HG03378 (cell line): ENCODE data around the gene CCN5.
"Not testable (repeated sequence)": the region's sequence is repeated elsewhere in the genome, so short reads cannot be mapped to it uniquely, and the experiment has no call there.

Experiments used
- ATAC-seq: cut with Tn5 transposase; IDR thresholded peaks from one replicate; pipeline ENCODE4 v1.9.1; 2021; ENCODE audit warnings: mild to moderate bottlenecking, moderate library complexity; ENCODE audit not compliant: unreplicated experiment

CCN5 gene, protein sequence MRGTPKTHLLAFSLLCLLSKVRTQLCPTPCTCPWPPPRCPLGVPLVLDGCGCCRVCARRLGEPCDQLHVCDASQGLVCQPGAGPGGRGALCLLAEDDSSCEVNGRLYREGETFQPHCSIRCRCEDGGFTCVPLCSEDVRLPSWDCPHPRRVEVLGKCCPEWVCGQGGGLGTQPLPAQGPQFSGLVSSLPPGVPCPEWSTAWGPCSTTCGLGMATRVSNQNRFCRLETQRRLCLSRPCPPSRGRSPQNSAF

DNA sequence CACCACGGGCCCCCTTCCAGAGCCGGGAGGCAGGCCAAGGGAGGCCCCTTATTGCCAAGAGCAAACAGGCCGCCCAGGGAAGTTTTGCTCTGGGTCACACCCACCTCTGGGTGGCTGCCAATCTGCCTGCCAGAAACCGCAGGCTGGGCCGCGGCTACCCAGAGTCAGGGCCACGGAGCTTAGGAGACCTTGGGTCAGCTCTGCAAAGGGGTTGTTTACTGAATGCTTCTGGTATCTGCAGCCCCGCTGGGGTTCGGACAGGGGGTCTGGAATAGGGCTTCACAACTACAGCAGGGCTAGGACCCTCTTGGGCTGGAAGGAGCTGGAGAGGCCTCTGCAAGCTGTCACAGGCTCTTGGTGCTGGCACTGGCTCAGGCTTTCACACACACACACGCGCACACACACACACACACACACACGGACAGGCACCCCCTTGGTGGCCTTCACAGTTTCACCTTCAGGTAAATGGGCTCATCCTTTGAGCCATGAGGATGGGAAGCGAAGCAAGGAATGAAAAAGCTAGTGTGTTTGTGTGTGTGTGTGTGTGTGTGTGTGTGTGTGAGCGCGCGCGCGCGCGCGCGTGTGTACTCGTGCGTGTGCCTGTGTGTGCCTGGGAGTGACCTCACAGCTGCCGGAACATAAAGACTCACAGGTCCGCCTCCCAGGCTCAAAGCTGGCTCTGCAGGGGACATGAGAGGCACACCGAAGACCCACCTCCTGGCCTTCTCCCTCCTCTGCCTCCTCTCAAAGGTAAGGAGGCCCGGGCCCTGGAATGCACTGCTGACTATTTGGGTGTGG, at the start of gene CCN5:
Gene CCN5, plus strand, starts transcription at position 669 of the 798 bp plus-strand sequence. Its CDS starts 22 bp downstream, at position 691.
- ATAC-seq, result no peak

DNA sequence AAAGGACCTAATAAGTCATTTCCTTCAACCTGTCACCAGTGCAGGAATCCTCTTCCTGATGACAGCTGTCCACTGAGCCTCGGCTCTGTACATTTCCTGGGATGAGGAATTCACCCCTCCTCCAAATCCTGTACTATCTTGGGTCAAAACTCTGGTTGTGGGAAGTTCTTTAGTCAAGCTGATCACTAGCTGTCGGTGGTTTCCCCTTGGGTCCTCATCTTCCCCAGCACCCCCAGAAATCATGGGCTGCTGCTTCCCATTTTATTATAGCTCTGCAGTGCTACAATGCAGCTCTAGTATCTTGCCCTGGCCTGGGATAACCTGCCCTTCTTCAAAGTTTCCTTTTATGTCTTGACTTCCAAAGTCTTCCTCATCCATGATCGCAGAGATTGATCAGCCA, 49.1 kb upstream of the CCN5 start:
- ATAC-seq, result no peak

DNA sequence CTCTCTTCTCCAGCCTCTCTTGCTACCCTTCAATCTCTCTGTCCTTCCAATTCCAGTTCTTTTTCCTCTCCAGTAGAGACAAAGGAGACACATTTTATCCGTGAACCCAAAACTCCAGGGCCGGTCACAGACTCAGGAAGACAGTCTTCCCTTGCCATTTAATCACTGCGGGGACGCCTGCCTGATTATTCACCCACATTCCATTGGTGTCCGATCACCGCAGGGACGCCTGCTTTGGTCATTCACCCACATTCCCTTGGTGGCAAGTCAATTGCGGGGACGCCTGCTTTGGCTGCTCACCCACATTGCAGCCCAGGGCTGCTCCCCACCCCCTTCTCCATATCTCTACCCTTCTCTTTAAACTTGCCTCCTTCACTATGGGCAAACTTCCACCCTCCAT, 44.3 kb upstream of the CCN5 start:
- ATAC-seq, result not testable (repeated sequence)

DNA sequence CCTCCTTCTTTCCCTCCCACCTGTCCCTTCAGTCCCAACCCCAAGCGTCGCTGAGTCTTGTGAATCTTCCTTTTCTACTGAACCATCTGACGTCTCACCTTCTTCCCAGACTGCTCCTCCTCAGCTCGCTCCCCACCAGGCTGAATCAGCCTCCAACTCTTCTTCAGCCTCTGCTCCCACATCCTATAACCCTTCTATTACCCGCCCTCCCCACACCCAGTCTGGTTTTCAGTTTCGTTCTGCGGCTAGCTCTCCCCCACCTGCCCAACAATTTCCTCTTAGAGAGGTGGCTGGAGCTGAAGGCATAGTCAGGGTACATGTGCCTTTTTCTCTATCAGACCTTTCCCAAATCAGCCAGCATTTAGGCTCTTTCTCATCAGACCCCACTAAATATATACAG, 43.6 kb upstream of the CCN5 start:
- ATAC-seq, result not testable (repeated sequence)

DNA sequence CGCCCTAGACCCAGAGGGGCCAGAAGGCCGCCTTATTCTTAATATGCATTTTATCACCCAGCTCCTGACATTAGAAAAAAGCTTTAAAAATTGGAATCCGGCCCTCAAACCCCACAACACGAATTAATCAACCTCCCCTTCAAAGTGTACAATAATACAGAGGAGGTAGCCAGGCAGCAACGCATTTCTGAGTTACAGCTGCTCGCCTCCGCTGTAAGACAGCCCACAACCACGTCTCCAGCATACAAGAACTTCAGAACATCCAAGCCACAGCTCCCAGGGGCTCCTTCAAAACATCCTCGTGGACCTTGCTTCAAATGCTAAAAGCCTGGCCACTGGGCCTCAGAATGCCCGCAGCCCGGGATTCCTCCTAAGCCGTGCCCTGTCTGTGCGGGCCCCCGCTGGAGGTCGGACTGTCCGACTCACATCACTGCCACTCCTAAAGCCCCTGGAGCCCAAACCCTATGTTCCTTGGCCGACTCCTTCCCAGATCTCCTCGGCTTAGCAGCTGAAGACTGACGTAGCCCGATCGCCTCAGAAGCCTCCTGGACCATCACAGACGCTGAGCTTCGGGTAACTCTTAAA, 42.8 kb upstream of the CCN5 start:
- not testable (repeated sequence) for ATAC-seq

DNA sequence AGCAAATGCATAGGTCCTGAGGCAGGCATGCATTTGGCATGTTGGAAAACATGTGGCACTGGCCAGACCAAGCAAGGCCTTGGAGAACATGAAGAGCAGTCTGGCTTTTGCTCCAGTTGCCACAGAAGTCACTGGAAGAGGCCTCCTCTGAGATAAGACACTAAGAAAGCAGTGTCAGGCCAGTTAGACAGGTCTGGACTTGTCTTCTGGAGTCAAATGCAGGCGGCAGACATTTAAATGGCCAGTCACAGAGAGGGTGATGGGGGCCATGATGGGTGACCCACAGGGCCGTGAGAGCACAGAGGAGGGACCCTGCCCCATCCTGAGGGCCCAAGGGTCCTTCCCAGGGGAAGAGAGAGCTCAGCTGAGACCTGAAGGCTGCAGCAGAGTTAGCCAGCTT, 36.9 kb upstream of the CCN5 start:
- no peak for ATAC-seq

DNA sequence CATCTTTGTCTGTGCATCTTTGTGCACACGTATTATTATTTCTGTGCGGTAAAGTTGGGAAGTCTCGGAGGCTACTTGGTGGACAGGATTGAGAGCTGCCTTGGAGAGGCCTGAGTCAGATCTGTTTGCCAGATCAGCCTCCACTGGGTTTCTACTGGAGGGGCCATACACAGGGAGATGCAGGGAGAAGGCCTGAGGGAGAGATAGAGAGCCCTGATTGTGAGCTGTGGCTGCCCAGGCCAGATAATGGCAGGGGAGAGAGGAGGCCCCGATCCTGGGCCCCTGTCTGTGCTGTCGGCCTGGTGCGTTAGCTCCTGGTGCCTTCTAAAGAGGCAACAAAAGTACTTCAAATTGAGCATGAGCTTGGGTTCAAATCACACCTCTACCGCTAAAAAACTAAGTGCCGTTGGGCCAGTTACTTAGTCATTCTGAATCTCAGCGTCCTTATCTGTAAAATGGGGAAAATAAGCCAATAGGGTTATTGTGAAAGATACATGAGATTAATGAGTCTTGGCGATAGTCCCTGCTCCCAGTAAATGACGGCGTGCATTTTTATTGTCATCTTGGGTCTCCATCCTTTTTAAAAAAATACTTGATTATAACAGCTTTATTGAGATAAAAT, 36.1 kb upstream of the CCN5 start:
- no peak for ATAC-seq

DNA sequence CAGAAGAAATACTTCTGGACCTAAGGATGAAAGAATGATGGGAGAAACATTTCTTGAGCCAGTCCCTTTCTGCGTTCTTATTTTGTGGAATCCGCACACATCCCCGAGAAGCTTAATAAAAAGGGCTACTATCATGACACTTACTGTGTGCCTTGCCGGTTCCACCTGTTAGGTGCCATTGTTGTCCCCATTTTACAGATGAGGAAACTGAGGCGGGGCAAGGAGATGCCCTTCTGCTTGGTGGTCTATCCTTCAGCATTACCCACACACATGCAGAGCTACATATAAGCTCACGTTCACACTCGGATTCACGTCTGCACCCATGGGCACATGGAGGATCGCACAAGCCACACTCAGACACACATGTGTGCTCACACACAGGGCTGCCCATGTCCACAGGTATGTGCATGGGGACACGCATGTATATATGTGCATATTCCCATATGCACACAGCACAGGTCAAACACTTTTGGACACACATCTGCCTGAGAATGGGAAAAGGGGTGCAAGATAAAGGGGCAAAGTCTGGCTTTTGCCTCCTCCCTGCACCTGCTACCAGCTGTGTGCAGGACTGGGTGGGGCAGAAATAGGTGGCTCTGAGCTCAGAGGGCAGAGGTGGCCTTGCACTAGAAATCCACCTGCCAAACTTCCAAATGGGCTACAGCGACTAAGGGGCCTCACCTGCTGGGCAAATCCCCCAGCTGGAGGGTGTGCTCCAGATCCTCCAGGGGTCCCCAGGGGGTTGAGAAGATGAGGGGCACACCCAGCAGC, 33.2 kb upstream of the CCN5 start:
- no peak for ATAC-seq

DNA sequence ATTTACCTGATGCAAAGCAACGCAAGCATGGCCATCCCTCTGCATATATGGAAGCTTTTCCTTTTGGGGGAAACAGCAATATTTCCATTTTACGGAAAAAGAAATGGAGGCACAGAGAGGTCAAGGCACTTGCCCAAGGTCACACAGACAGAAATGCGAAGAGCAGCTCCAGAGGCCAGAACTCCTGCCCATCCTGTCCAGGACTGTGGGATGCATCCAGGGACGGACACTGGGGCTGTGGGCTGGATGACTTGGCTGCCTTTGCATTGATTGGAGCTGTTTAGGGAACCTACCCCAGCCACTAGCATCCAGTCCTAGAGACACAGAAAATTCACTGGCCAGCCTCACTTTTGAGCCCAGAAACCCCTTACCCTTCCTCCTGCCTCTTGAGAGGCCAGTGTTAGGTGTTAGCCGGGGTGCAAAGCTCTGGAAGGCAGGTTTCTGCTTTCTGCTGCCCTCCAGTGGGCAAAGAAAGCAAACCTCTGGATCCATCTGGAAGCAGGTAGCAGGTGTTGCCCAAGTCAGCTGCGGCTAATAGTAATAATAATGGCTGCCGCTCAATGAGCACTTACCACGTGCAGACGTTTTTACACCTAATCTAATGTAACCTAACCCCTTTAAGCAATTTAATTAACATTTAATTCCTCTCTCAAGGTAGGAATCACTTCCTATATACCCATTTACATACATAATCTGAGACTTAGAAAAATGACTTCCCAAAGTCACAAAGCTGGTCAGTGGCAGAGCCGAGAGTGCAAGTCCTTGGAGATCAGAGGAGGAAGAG, 31.7 kb upstream of the CCN5 start:
- no peak for ATAC-seq

DNA sequence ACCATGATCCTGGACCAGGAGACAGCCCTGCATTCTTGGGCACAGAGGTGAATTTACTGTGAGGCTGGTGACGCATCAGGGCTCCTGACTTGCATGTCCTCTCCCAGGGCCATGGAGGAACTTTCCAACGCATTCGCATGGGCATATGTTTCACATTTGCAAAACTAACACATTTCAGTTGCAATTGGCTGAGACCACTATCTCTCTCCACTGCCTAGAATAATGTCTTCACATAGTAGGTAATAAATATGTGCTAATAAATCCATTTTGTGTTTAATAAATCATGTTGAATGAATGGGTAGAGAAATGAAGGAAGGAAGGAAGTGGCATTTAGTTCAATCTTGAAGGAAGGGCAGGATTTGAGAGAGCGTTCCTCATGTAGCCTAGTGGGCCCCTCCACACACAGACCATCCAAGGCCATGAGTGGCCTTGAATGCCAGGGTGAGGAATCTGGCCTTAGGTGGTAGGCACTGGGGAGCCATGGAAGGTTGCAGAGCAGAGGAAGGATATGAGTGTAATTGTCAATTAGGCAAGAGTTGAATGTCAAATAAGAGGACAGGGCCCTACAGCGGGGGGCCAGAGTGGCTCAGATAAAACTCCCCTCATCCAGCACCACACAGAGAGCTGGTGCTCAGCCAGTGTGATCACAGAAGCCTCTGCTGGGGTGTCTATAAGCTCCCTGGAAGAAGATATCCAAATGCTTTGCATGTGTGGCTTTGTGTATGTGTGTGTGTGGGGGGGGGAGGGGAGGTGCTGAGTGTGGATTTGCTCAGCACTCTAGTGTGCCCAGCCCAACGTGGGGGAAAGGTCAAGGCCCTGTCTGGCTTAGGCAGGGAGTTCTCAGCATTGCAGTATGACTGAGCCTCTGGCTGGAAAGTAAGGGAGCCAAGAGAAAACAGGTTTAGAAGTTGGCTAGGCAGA, 30.9 kb upstream of the CCN5 start:
- no peak for ATAC-seq

DNA sequence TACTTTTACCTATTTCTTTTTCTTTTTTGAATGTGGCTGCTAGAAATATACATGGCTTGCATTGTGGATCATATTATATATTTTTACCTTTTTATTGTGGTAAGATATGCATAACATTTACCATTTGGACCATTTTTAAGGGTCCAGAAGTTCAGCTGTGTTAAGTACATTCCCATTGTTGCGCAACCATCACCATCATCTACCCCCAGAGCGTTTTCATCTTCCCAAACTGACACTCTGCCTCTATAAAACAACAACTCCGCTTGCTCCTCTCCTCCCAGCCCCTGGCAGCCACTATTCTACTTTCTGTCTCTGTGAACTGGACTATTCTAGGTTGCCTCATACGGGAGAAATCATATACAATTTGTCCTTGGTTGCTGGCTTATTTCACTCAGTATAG, 28.2 kb upstream of the CCN5 start:
- ATAC-seq, result no peak

DNA sequence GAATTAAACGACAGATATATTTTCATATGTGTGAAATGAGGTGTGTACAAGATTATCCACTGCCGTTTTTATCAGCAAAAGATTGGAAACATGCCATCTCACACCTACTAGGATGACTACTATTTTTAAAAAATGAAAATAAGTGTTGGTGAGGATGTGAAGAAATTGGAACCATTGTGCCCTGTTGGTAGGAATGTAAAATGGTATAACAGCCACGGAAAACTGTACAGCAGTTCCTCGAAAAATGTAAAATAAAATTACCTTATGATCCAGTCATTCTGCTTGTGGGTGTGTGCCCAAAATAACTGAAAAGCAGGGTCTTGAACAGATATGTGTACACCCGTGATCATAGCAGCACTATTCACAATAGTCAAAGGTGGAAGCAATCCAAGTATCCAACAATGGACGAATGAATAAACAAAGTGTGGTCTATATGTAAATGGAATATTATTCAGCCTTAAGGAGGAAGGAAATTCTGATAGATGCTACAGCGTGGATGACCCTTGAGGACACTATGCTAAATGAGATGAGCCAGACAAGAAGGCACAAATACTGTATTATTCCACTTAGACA, 27.0 kb upstream of the CCN5 start:
- no peak for ATAC-seq

DNA sequence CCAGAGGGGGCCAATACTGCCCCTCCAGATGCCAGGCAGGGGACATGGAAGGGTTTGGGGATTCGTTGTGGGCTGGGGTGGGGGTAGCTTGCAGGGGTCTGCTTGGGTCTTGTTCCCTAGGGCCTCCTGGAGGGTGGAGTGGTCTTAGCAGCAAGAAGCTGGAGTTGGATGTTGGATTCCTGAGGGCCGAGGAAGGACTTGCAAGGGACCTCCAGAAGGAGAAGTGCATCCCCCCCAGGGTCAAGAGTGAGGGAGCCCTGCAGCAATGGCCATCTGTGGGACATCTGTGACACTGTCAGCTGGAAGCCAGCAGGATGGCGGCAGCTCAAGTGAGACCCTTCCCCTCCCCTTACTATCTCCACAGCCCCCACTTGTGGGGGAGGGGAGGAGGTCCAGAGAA, 25.4 kb upstream of the CCN5 start:
- no peak for ATAC-seq

DNA sequence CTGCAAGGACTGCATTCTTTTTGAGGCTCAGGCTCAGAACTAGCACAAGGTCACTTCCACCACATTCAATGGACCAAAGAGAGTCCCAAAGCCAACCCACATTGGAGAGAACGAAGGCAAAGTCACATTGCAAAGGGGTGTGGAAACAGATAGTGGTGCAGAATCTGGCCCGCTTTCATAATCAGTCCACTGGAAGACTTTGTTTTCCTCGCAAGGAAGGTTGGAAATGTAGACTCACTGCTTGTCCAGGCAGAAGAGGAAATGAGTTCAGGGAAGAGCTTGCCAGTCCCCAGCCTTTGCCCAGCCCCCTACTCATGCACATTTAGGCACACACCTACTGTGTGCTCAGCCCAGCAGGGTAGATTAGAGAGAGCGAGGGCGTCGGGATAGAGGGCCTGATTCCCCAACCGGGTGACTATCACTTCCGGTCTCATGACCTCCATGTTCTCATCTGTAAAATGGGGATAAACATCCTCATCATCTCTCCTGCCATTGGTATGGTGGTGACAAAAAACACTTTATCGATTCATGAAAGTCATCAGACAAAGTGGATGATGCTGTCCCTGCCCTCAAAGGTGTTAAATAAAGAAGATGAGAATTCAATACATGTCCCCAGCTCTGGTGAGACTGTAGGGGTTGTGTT, 24.3 kb upstream of the CCN5 start:
- ATAC-seq, result no peak

DNA sequence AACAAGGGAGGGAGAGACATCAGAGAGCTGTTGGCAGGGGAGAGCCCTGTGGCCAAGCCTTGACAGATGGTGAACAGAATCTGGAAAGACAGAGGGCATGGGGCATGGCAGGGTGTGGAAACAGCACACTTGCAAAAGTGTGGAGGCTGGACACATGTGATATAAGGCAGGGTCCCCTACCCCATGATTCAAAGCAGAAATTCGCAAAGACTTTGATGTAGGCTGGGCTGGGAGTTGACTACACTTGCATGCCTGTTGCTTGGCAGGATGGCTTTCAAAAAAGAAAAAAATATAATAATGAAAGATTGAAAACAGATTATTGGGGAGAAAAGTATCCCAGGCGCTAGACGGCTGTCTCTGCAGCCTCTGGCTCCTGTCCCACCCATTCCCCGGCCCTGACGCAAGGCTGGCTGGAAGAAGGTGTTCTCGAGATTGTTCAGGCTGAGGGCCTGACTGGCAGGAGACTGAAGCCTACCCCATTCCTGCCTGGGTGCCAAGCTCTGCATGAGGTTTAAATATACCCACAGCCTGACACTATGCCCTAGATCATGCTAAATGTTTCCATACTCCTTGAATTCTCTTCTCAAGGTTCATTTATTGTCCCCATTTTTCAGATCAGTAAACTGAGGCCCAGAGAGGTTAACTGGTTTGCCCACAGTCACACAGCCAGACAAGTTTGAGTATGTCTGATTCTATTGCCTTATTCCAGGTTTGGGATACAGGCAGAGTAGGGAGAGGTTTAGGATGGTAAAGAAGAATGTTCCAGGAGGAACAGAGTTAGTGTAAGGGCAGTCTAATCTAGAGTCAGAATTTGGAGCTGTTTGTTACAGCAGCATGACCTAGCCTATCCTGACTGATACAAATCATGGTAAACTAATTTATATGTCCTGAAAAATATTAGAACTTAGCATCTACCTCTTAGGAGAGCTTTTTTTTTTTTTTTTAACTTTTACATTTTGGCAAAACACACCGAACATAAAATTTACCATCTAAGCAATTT, 23.4 kb upstream of the CCN5 start:
- no peak for ATAC-seq

DNA sequence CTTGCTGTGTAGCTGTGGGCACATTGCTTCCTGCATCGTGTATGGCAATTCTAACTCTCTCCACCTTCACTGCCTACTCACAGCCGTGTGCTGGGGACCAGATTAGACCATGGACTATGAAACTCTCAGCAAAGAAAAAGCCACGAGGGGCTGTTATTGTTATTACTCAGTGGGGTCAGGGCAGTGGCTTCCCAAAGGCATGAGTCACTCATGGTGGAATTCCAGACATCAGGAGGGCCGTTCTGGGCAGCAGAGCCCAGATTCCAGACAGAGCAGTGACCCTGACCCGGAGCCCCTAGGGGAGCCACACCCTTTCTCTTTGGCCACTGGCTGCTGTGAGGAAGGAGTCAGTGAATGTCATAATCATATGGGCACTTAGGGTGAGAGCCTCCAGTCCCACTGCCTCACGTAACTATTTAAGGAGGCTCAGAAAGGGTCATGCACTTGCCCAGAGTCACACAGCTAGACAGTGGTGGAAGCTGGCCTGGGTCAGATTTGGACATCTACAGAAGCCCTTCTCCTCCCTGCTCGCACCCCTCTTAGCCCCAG, 22.2 kb upstream of the CCN5 start:
- no peak for ATAC-seq

DNA sequence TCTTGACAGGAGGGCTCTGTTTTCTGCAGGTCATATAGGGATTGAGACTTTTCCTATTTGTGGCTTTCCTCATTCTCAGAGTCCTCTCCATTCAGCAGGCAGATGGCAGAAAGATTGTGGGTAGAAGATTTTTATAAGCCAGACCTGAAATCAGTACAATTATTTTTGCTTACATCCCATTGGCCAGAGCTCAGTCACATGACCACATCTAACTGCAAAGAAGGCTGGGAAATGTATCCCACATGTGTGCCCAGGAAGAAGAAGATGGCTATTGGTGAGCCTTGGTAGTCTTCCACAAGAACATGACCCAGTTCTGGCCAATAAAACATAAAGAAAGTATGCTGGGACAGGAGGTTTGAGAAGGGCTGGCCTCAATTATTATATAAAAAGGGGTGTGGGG, 21.5 kb upstream of the CCN5 start:
- no peak for ATAC-seq
